NCI-H82 (cell line): Measurements from ENCODE around the gene ZYX.
A peak's percentile ranks its signal among the peaks of the same experiment; 100 is the strongest.
"Not testable (repeated sequence)": the region's sequence is repeated elsewhere in the genome, so short reads cannot be mapped to it uniquely, and the experiment has no call there.

Source experiments
- DNase-seq: peaks from one replicate; lab custom pipeline; 2025; lab: John Stamatoyannopoulos, UW

ZYX gene

GRCh38 chr7:143397710-143398530 lies 16.8 kb downstream of the ZYX start:
- no peak for DNase-seq

DNA sequence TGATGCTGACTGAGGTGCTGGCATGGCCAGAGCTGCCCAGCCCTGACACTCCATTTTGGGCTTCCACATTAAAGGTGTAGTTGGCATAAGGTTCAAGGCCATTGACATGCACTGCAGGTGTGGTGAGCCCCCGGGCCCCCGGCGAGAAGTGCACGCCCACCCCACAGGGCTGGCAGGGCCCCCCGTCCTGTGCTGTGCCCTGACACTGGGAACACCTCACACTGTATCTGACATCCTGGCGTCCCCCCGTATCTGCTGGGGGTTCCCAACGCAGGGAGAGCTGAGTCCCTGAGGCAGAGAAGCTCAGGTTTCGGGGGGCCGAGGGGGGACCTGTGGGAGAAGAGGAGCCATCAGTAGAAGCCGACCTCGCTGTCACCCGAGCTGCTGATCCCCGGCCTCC lies 17.5 kb downstream of the ZYX start:
- DNase-seq = no peak

DNA sequence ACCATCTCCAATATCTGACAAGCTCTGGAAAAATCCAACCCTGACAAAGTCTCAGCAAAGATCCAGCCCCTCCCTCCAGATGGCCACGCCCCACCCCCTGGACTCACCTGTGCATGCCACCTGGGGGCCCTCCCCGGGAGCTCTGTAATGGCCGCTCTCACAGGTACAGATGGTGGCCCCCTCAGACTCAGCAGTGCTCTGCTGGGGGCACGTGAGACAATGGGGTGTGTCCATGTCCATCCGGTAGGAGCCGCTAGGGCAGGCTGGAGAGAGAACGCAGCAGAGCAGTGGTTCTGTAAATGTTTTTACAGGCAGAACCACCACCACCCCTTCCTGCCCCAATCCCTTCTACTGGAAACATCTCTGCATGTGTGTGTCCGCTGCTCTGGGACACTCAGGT lies 18.0 kb downstream of the ZYX start:
- DNase-seq = no peak

GRCh38 chr7:143399642-143400041 lies 18.5 kb downstream of the ZYX start:
- no peak for DNase-seq

GRCh38 chr7:143401265-143401664 lies 20.1 kb downstream of the ZYX start:
- DNase-seq = no peak

DNA sequence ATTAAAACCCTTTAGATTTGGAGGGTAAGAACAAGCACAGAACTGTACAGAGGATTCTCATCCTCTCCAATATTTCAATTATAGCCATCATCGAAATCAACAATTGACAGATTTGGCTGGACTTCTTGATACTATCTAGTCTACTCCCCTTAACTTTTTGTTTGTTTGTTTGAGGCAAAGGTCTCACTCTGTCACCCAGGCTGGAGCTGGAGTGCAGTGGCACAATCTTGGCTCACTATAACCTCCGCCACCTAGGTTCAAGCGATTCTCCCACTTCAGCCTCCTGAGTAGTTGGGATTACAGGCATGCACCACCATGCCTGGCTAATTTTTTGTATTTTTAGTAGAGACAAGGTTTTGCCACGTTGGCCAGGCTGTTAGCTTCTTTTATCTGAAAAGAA lies 21.1 kb downstream of the ZYX start:
- not testable (repeated sequence) for DNase-seq

- peak; percentile 51 for DNase-seq
Measured at GRCh38 chr7:143405173-143406001, 24.2 kb downstream of the ZYX start.

- no peak for DNase-seq
Measured at GRCh38 chr7:143406002-143406357, 24.8 kb downstream of the ZYX start.

DNA sequence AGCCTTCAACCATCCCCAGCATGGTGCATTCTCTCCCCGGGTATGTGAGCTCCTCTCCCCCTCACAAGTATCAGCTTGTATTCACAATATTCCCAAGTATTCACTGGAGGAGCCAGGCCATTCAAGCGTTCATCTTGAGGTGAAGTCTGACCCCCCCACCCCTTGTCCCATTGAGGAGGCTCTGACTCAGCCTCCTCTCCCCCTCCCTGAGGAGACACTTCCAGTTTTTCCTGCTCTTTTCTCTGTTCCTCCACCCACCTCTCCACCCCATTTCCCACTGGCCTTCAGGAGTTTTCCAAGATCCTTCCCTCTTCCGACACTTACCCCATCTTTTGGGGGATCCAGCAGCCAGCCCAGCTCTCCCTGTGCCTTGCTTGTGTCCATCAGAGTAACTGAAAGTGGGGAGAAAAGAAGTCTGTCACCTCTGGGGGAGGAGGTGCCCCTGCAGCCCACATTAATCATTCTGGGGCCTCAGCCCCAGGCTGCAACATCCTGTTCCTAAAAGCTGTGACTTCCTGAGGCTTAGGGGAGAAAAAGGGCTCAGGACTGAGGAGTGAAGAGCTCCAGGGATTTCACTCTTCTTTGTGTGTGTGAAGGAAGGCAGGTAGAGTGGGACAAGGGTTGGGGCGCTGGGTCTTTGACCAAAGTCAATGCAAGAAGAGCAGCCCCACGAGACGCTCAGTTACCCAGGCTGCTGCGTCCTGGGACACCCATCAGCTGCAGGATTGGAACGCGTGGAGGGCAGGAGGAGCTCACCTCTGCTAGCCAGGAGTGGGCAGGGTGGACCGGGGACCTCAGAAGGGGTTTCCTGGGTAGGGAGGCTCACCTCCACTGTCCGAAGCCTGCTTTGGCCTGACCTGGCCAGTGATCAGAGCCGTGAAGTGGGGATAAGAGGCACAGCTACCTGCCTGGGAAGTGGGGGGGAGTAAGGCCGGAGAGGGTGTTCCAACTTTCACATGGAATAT lies 26.4 kb downstream of the ZYX start:
- no peak for DNase-seq

GRCh38 chr7:143408252-143408685 lies 27.1 kb downstream of the ZYX start:
- DNase-seq = no peak

GRCh38 chr7:143408686-143409561 lies 27.8 kb downstream of the ZYX start, which contains the start of gene EPHA1:
EPHA1 (minus strand) TSS chr7:143408856; CDS start chr7:143408805, 51 bp downstream.
- DNase-seq = peak; percentile 25

DNA sequence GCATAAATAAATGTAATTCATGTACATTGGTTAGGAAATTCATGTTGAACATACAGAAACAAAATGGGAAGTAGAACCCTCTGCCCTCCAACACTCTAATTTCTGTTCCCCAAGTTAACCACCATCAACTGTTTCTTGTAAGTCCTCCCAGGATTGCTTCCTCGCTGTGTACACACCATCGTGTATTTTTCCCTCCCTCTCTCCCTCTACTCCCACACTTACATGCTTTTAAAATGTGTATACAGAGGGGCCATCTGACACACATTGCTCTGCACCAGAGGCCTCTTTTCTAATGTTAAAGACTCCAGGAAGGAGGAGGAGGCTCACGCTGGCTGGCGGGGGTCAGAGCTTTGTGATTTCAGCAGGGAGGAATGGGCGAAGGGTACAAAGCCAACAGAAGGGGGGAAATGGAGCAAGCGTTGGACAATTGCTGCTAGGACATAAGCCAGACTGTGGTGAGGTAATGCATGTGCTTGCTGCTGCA lies 29.4 kb downstream of the ZYX start:
- no peak for DNase-seq

DNA sequence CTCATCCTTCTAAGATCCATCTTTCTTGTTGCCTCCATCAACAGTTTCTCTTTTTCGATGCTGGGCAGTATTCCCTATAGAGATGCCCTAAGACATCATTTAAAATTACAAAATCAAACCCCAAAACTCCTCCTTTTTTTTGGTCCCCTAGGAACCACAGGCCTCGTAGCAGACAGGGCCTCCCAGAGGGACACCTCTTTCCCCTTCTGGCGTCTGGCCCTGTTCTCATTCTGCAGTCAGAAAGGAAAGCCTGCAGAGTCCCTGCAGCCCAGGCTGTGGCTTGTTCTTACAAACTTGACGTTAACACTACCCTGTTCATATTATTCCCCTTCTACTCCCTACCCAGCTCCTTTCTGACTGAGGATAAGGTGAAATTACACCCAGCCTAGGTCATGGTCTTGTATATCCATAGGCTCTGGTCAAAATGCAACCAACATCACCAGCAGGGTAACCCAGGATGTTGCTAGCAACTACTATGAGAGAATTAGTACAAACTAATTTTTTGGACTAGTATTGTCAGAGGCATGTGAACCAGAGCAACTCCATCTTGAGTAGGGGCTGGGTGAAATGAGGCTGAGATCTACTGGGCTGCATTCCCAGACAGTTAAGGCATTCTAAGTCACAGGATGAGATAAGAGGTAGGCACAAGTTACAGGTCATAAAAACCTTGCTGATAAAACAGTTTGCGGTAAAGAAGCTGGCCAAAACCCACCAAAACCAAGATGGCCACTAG lies 31.0 kb downstream of the ZYX start:
- no peak for DNase-seq

GRCh38 chr7:143413123-143413522 lies 32.0 kb downstream of the ZYX start:
- DNase-seq = no peak

GRCh38 chr7:143415209-143415608 lies 34.1 kb downstream of the ZYX start:
- DNase-seq = not testable (repeated sequence)

DNA sequence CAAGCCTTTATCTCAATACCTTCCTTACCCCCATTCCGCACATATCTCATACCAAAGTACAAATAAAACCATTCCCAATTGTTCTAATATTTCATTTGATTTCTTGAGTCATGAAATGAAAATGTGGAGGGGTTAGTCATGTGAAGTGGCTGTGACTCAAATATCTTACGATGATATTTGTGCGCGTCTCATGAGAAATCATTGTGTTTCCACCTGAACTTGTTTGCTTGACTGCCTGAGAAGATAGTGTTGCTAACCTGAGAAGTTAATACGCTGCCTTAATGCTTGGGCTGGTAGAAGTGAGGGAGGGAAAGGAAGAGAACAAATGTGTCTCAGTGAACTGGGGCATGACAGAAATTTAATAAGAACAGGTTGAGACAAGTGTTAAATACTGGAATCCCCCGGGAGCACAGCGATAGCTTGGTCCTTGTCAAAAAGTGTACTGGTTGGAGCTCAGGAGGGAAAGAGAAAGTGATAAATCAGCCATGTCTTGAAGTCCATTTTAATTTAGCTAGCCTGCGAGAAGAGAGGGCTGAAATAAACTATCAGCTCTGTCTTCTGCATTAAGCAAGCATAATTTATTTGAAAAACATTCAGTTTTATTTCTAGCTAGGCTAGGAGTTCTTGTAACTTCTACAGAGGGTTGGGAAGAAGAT lies 34.7 kb downstream of the ZYX start:
- DNase-seq = no peak

DNA sequence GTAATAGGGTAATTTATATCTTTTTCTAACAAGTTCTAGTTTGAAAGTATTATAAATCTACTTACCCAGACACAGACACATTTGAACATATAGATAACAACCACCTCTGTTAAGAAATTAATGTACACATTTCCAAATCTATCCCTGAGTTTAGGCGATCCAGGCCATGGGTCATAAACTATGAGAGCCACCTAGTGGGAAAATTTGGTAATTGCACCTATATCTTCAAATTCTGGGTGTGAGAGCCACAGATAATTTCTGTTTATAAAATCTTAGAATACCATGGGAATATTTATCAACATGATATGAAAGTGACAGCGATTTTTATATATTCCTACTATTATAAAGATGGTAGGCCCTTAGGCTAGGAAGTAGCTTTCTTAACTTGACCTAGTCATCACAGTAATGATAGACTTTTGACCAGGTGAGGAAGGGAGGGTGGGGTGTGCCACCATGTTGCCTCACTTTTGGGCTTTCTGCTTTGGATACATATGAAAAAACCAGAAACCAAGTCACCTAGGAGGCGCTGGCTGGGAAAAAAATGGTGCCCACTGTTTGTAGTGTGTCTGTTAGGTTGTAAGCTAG lies 35.5 kb downstream of the ZYX start:
- peak; percentile 66 for DNase-seq

DNA sequence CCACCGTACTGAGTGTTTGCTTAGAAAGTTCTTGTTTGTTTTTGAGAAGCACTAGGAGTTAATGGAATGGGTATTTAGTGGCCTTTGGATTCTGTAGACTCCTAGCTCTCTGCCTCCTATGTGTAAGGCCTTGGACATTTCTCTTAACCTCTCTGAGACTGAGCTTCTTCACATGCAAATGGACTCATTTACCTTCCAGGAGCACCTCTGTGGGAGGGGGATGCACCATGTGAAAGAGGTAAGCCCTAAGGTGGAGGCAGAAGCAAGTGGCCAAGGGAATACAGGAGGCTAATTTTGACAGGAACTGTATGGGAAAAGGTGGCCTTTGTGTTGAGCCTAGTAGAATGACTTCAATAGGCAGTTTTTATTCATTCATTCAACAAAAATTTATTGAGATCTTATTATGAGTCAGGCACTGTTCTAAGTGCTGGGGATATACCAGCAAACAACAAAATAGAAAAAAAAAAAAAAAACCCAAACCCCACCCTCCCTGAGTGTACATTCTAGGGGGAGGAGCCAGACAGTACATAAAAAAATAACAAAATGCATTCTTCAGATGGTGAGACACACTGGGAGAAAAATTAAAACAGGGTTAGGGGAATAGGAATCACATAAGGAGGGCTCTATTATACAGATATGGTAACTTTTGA lies 36.7 kb downstream of the ZYX start:
- DNase-seq = no peak
